Activated naive CD8-positive, alpha-beta T cell treated with anti-CD3 and anti-CD28 coated beads for 36 hours (primary cell): ENCODE data around the gene OR6C6. TPM values are rescaled to one million over a fixed set of nuclear protein-coding genes. Genes with fewer than 3 reads are reported as not detected.

ENCODE experiments used
- total RNA-seq, 2 experiments: library from RNA; stranded (reverse); gene quantifications; one replicate each; pipeline ENCODE4 v1.2.3, GENCODE V29; 2021

The OR6C6 gene
- total RNA-seq, 2 experiments from 2014 or later: not detected

Other genes starting within 250 kb of the OR6C6 start
- not detected for gene OR9K2, start 170.2 kb downstream of the OR6C6 start, total RNA-seq
- gene OR10A7, start 75.5 kb downstream of the OR6C6 start, total RNA-seq: not detected
- gene OR6C74, start 52.0 kb downstream of the OR6C6 start, total RNA-seq: not detected
- not detected for gene OR6C1, start 17.8 kb upstream of the OR6C6 start, total RNA-seq
- gene OR6C3, start 34.2 kb upstream of the OR6C6 start, total RNA-seq: not detected
- not detected for gene OR6C75, start 66.4 kb upstream of the OR6C6 start, total RNA-seq
- gene OR6C65, start 104.0 kb upstream of the OR6C6 start, total RNA-seq: not detected
- gene OR6C76, start 129.7 kb upstream of the OR6C6 start, total RNA-seq: not detected
- gene OR6C2, start 147.5 kb upstream of the OR6C6 start, total RNA-seq: not detected
- gene OR6C70, start 173.6 kb upstream of the OR6C6 start, total RNA-seq: not detected
- not detected for gene OR6C68, start 195.8 kb upstream of the OR6C6 start, total RNA-seq